ENCODE data around the gene RPP14.

Gene RPP14

DNA sequence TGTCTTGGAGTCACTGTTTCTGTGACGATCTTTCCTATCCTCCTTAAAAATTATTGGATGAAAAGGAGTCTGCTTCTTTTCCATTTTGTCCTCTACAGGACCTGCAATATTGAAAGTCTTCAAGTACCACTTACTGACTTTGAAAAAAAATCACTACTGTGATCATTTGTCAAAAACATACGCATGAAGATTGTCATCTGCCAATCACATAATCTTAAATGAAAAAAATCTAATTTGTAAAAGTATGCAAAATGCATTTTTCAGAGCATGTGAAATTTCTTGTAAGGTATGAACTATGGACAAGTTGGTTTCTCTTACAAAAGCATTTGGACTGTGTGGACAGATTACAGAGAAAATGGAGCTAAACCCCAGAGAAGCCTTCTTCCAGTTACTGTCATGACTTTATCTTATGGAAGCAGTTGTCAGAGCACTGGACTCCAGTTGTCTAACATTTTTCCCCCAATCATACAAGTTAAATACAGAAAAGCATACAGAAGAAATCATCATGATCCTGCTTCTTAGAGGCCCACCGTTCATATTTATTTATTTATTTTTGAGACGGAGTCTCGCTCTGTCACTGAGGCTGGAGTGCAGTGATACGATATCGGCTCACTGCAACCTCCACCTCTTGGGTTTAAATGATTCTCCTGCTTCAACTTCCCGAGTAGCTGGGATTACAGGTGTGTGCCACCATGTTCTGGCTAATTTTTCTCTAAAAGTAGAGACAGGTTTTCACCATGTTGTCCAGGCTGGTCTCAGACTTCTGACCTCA, 23.3 kb downstream of the RPP14 start:
- no peak for TF ChIP-seq CTCF (IDR thresholded peaks at IDR 0.05; ENCODE audit: low read depth, low read length)
- DNase-seq (ENCODE audit: low read depth, low spot score), result no peak
- in situ Hi-C loops (cut with HindIII; ENCODE audit: low sequenced_read_pairs), result no loop called here
- no peak overlapping the region for H3K4me3 ChIP-seq (ENCODE audit: low read depth, low read length)

DNA sequence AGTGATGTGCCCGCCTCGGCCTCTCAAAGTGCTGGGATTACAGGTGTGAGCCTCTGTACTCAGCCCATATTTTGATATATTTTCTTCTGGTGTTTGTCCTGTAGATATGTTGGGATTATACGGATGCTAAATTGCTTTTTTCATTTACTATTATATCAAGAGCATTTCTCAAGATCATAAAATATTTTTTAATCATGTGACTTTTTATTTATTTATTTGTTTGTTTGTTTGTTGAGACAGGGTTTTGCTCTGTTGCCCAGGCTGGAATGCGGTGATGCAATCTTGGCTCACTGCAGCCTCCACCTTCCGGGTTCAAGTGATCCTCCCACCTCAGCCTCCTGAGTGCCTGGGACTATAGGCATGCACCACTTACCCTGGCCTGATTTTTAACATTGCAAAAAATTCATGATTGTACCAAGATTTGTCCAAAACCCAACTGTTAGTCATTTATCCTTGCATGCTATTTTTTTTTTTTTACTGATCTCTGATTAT, 23.9 kb downstream of the RPP14 start:
- in situ Hi-C loops (cut with HindIII; ENCODE audit: low sequenced_read_pairs), result no loop called here
- DNase-seq (ENCODE audit: low read depth, low spot score), result no peak
- no peak for TF ChIP-seq CTCF (IDR thresholded peaks at IDR 0.05; ENCODE audit: low read depth, low read length)
- H3K4me3 ChIP-seq (ENCODE audit: low read depth, low read length), result no peak overlapping the region

DNA sequence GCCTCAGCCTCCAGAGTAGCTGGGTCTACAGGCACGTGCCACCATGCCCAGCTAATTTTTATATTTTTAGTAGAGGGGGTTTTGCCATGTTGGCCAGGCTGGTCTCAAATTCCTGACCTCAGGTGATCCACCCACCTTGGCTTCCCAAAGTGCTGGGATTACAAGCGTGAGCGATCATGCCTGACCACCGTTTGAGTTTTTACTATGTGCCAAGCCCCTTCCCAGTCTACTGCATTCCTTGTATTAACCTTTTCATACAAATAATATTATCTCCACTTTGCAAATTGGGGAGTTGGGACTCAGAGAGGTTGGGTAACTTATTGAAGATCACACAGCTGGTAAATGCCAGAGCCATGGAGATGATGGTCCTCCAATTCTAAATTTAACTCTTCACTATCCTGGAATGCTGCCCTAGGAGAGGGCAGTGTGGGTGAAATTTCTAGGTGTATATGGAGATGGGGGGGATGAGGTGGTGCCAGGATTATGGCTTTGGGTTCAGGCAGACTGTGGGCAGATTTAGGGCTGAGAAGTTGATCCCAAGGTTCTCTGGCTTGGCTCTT, 25.6 kb downstream of the RPP14 start:
- in situ Hi-C loops (cut with HindIII; ENCODE audit: low sequenced_read_pairs), result no loop called here
- no peak for DNase-seq (ENCODE audit: low read depth, low spot score)
- no peak overlapping the region for H3K4me3 ChIP-seq (ENCODE audit: low read depth, low read length)
- no peak for TF ChIP-seq CTCF (IDR thresholded peaks at IDR 0.05; ENCODE audit: low read depth, low read length)

GRCh38 chr3:58332575-58333188, 26.6 kb downstream of the RPP14 start, which contains the start of gene PXK:
Gene PXK (plus strand): TSS chr3:58332892. CDS start chr3:58332989, 97 bp downstream.
- peak; percentile 79 for DNase-seq (ENCODE audit: low read depth, low spot score)
- H3K4me3 ChIP-seq (ENCODE audit: low read depth, low read length), result peak within 1 kb of the TSS; percentile 78
- no peak for TF ChIP-seq CTCF (IDR thresholded peaks at IDR 0.05; ENCODE audit: low read depth, low read length)
- in situ Hi-C loops (cut with HindIII; ENCODE audit: low sequenced_read_pairs), result no loop called here

GRCh38 chr3:58333206-58334012, 27.4 kb downstream of the RPP14 start:
- peak; percentile 36 for DNase-seq (ENCODE audit: low read depth, low spot score)
- peak overlapping the region; percentile 78 for H3K4me3 ChIP-seq (ENCODE audit: low read depth, low read length)
- TF ChIP-seq CTCF (IDR thresholded peaks at IDR 0.05; ENCODE audit: low read depth, low read length), result peak; percentile 19
- in situ Hi-C loops (cut with HindIII; ENCODE audit: low sequenced_read_pairs), result no loop called here

GRCh38 chr3:58334013-58334321, 27.9 kb downstream of the RPP14 start:
- peak overlapping the region; percentile 78 for H3K4me3 ChIP-seq (ENCODE audit: low read depth, low read length)
- DNase-seq (ENCODE audit: low read depth, low spot score), result no peak
- in situ Hi-C loops (cut with HindIII; ENCODE audit: low sequenced_read_pairs), result no loop called here
- TF ChIP-seq CTCF (IDR thresholded peaks at IDR 0.05; ENCODE audit: low read depth, low read length), result no peak

Measured in astrocyte of the spinal cord (primary cell).